Measurements from ENCODE around the gene KRTAP1-5.

GRCh38 chr17:41009301-41009760 lies 17.7 kb downstream of the KRTAP1-5 start:
- TF ChIP-seq POLR2A (IDR thresholded peaks at IDR 0.05) (no peak), CTCF (IDR thresholded peaks at IDR 0.05) (no peak)

All from adrenal gland (tissue), 5 donors.